ENCODE measurements around the gene TRMT112.
A peak's percentile ranks its signal among the peaks of the same experiment; 100 is the strongest.

The TRMT112 gene

GRCh38 chr11:64355078-64355940 is 38.0 kb upstream of the TRMT112 start:
- peak; percentile 54 for DNase-seq (ENCODE audit: low read depth)
- H3K4me3 ChIP-seq (ENCODE audit: low read depth, low read length) = no peak overlapping the region
- peak; percentile 21 for TF ChIP-seq CTCF (IDR thresholded peaks at IDR 0.05; ENCODE audit: insufficient read depth, low read depth, low read length, missing control alignments)

- no peak overlapping the region for H3K4me3 ChIP-seq (ENCODE audit: low read depth, low read length)
- no peak for TF ChIP-seq CTCF (IDR thresholded peaks at IDR 0.05; ENCODE audit: insufficient read depth, low read depth, low read length, missing control alignments)
- DNase-seq (ENCODE audit: low read depth) = no peak
These were observed 36.6 kb upstream of the TRMT112 start for GRCh38 chr11:64353715-64354506.

DNA sequence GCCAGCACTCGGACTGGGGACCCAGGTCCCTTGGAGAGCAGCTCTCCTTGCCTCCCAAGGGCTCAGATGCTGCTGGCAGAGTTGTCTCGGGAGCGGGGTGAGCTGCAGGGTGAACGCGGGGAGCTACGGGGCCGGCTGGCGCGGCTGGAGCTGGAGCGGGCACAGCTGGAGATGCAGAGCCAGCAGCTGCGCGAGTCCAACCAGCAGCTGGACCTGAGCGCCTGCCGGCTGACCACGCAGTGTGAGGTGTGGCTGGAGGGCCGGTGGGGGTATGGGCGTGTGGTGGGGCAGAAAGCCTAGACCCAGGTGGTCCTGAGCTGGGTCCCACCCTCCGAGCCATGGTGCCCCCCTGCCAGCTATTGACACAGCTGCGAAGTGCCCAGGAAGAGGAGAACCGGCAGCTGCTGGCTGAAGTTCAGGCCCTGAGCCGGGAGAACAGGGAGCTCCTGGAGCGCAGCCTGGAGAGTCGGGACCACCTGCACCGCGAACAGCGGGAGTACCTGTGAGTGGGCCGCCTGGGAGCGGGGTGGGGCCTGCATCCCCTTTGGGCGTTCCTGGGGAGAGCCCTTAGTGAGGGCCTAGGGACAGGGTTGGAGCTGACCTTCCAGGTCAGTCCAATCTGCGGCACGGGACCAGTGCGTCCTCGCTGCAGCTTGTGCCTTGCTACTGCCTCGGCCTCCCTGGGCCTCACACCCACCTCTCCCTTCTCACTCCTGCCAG is 35.8 kb upstream of the TRMT112 start:
- TF ChIP-seq CTCF (IDR thresholded peaks at IDR 0.05; ENCODE audit: insufficient read depth, low read depth, low read length, missing control alignments) = no peak
- no peak overlapping the region for H3K4me3 ChIP-seq (ENCODE audit: low read depth, low read length)
- DNase-seq (ENCODE audit: low read depth) = no peak

DNA sequence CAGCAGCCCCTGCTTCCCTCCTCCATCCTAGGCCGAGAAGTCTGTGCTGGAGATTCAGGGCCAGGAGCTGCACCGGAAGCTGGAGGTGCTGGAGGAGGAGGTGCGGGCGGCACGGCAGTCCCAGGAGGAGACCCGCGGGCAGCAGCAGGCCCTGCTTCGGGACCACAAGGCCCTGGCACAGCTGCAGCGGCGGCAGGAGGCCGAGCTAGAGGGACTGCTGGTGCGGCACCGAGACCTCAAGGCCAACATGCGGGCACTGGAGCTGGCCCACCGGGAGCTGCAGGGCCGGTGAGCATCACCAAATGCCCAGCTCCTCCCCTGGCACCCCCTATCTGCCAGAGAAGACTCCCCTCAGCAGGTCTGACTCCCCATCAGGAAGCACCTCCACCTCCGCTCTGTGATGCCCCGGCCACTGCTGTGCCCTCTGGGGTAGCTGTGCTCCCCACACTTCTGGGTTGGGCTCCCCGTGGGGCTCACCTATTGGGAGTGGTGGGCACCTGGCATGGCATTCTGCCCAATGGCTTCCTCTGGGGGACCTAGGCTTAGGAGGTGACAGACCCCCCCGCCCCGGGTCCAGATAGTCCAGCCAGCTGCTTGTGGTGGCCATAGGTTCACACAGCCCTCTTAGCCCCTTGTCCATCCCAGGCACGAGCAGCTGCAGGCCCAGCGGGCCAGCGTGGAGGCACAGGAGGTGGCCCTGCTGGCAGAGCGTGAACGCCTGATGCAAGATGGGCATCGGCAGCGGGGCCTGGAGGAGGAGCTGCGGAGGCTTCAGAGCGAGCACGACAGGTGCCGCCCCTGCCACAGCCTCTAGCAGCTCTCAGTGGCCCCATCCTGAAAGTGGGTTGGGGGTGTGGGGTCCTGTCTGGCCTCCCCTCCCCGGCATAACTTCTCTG is 35.0 kb upstream of the TRMT112 start:
- no peak overlapping the region for H3K4me3 ChIP-seq (ENCODE audit: low read depth, low read length)
- DNase-seq (ENCODE audit: low read depth) = no peak
- no peak for TF ChIP-seq CTCF (IDR thresholded peaks at IDR 0.05; ENCODE audit: insufficient read depth, low read depth, low read length, missing control alignments)

DNA sequence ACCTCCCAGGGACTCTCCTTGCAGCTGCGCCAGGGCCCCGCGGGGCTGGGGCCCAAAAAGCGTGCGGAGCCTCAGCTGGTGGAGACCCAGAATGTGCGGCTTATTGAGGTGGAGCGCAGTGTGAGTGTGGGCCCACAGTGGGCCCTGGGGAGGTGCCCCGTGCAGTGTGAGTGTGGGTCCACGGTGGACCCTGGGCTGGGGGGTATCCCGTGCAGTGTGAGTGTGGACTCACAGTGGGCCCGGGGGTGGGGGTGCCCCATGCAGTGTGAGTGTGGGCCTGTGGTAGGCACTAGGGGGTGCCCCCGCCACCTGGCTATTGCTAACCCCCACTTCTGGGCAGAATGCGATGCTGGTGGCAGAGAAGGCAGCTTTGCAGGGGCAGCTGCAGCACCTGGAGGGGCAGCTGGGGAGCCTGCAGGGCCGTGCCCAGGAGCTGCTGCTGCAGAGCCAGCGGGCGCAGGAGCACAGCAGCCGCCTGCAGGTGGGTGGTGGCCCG is 33.8 kb upstream of the TRMT112 start:
- DNase-seq (ENCODE audit: low read depth) = no peak
- H3K4me3 ChIP-seq (ENCODE audit: low read depth, low read length) = no peak overlapping the region
- no peak for TF ChIP-seq CTCF (IDR thresholded peaks at IDR 0.05; ENCODE audit: insufficient read depth, low read depth, low read length, missing control alignments)

- no peak overlapping the region for H3K4me3 ChIP-seq (ENCODE audit: low read depth, low read length)
- no peak for TF ChIP-seq CTCF (IDR thresholded peaks at IDR 0.05; ENCODE audit: insufficient read depth, low read depth, low read length, missing control alignments)
- DNase-seq (ENCODE audit: low read depth) = no peak
These were observed 32.0 kb upstream of the TRMT112 start for GRCh38 chr11:64349404-64349803.
